ENCODE results near the gene PPM1E. TPM values are rescaled to one million over a fixed set of nuclear protein-coding genes. Genes with fewer than 3 reads are reported as not detected.

The PPM1E gene
- total RNA-seq, 1 donor: under 0.01 TPM

DNA sequence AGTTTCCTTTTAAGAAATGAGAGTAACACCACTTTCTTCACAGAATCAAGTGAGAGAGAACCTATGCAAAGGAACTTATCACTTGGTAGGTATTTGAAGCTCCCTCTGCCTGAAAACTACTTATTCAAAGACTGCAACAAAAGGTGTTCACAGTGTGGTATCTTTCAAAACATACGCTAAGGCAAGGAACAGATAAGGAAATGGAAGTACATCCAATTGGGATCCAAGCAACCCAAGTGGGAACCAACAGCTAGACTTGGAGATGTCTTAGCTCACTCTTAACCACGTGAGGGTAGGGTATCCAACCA is 431 bp upstream of the PPM1E start:
- TF ChIP-seq, protein P1, sequence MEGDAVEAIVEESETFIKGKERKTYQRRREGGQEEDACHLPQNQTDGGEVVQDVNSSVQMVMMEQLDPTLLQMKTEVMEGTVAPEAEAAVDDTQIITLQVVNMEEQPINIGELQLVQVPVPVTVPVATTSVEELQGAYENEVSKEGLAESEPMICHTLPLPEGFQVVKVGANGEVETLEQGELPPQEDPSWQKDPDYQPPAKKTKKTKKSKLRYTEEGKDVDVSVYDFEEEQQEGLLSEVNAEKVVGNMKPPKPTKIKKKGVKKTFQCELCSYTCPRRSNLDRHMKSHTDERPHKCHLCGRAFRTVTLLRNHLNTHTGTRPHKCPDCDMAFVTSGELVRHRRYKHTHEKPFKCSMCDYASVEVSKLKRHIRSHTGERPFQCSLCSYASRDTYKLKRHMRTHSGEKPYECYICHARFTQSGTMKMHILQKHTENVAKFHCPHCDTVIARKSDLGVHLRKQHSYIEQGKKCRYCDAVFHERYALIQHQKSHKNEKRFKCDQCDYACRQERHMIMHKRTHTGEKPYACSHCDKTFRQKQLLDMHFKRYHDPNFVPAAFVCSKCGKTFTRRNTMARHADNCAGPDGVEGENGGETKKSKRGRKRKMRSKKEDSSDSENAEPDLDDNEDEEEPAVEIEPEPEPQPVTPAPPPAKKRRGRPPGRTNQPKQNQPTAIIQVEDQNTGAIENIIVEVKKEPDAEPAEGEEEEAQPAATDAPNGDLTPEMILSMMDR (IDR thresholded peaks at IDR 0.05; ENCODE audit: insufficient read depth, low read depth, low read length): no peak
- peak overlapping the region; percentile 64 for H3K4me3 ChIP-seq (ENCODE audit: low read depth, low read length)
- DNase-seq (ENCODE audit: low read depth): no peak

DNA sequence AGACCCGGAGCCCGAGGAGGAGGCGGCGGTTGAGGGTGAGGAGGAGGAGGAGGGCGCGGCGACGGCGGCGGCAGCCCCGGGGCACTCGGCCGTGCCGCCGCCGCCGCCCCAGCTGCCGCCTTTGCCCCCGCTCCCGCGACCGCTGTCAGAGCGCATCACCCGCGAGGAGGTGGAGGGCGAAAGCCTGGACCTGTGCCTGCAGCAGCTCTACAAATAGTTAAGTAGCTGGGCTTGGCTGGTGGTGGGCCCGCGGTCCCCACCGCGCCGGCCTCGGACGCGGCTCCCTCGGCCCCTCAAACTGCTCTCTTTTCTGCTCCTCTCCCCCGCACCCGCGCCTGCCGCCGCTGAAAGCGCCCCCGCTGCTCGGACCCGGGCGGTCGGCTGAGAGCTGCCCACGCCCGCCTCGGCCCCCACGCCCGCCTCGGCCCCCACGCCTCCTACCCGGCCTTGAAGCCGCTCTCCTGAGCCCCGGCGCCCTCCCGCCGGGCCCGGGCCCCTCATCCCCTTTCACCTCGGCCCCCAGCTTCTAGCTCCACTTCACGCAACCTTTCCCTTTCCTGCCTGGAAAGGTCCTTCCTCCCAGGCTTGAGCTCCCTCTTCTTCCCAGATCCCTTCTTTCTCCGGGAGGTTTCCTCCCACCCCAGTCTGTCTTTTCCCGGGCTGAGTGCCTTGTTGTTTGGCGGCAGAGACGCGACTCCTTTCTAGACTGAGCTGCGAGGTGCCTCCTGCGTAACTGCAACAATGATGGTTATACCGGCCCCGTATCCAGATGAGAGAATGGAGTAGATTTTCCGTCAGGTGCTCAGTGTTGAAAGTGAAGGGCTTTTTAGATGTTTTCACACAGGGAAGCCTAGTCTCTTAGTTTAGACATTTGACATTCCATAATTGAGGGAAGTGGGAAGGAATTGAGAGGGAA is 850 bp downstream of the PPM1E start:
- H3K4me3 ChIP-seq (ENCODE audit: low read depth, low read length): peak overlapping the region; percentile 64
- TF ChIP-seq, protein P1 (IDR thresholded peaks at IDR 0.05; ENCODE audit: insufficient read depth, low read depth, low read length): no peak
- no peak for DNase-seq (ENCODE audit: low read depth)

DNA sequence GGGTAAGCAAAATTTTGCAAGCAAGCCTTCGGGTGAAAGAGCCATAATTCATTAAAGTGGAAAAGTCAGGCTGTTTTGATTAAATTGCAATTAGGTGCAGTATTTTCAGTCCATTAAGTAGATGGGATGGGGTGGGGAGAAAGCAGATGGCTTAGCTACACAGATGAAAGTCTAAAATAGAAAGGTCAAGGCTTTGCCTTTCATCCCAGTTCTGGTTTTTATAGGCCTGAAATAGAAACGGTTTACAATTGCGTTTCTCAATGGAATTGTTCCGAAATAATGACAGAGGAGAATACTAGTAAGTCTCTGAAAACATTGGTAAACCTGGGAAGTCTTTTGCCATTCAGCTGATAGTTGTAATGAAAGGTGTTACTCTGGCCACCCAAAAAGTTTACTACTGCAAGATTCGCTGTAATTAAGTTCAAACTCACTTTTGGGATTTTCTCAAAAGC is 1.5 kb downstream of the PPM1E start:
- no peak overlapping the region for H3K4me3 ChIP-seq (ENCODE audit: low read depth, low read length)
- TF ChIP-seq, protein P1 (IDR thresholded peaks at IDR 0.05; ENCODE audit: insufficient read depth, low read depth, low read length): no peak
- no peak for DNase-seq (ENCODE audit: low read depth)

GRCh38 chr17:58758890-58759289 is 3.2 kb downstream of the PPM1E start:
- no peak for DNase-seq (ENCODE audit: low read depth)
- TF ChIP-seq, protein P1 (IDR thresholded peaks at IDR 0.05; ENCODE audit: insufficient read depth, low read depth, low read length): no peak
- H3K4me3 ChIP-seq (ENCODE audit: low read depth, low read length): no peak overlapping the region

- TF ChIP-seq, protein P1 (IDR thresholded peaks at IDR 0.05; ENCODE audit: insufficient read depth, low read depth, low read length): no peak
- H3K4me3 ChIP-seq (ENCODE audit: low read depth, low read length): no peak overlapping the region
- DNase-seq (ENCODE audit: low read depth): no peak
These were observed 3.9 kb downstream of the PPM1E start for GRCh38 chr17:58759522-58759921.

- no peak for DNase-seq (ENCODE audit: low read depth)
- no peak overlapping the region for H3K4me3 ChIP-seq (ENCODE audit: low read depth, low read length)
- TF ChIP-seq, protein P1 (IDR thresholded peaks at IDR 0.05; ENCODE audit: insufficient read depth, low read depth, low read length): no peak
These were observed 4.6 kb downstream of the PPM1E start for GRCh38 chr17:58760248-58760647.

Measured in fibroblast of villous mesenchyme (primary cell).